ENCODE results near the gene SPOP.
"Not testable (repeated sequence)": the region's sequence is repeated elsewhere in the genome, so short reads cannot be mapped to it uniquely, and the experiment has no call there.

Gene SPOP

GRCh38 chr17:49646391-49647255, 31.3 kb downstream of the SPOP start:
- DNase-seq: no peak

GRCh38 chr17:49646056-49646390, 31.9 kb downstream of the SPOP start:
- not testable (repeated sequence) for DNase-seq

- DNase-seq: no peak
Observed at GRCh38 chr17:49645654-49646053, 32.2 kb downstream of the SPOP start.

GRCh38 chr17:49640556-49640955, 37.3 kb downstream of the SPOP start:
- DNase-seq: no peak

GRCh38 chr17:49638818-49639217, 39.1 kb downstream of the SPOP start:
- no peak for DNase-seq

- DNase-seq: no peak
Observed at GRCh38 chr17:49637739-49638138, 40.2 kb downstream of the SPOP start.

GRCh38 chr17:49637050-49637449, 40.8 kb downstream of the SPOP start:
- no peak for DNase-seq

- DNase-seq: no peak
Observed at GRCh38 chr17:49635121-49635520, 42.8 kb downstream of the SPOP start.

- no peak for DNase-seq
Observed at GRCh38 chr17:49634485-49634860, 43.4 kb downstream of the SPOP start.

GRCh38 chr17:49633762-49634484, 44.0 kb downstream of the SPOP start:
- DNase-seq: no peak

- DNase-seq: no peak
Observed at GRCh38 chr17:49633250-49633649, 44.6 kb downstream of the SPOP start.

- DNase-seq: no peak
Observed at GRCh38 chr17:49632201-49632600, 45.7 kb downstream of the SPOP start.

- no peak for DNase-seq
Observed at GRCh38 chr17:49631496-49631895, 46.4 kb downstream of the SPOP start.

GRCh38 chr17:49630113-49630900, 47.6 kb downstream of the SPOP start:
- DNase-seq: no peak

- DNase-seq: no peak
Observed at GRCh38 chr17:49629447-49629846, 48.5 kb downstream of the SPOP start.

- DNase-seq: no peak
Observed at GRCh38 chr17:49624896-49625295, 53.0 kb downstream of the SPOP start.

GRCh38 chr17:49621946-49622529, 55.9 kb downstream of the SPOP start:
- no peak for DNase-seq

GRCh38 chr17:49621420-49621819, 56.5 kb downstream of the SPOP start:
- DNase-seq: no peak

GRCh38 chr17:49618028-49618611, 59.8 kb downstream of the SPOP start:
- DNase-seq: no peak

- no peak for DNase-seq
Observed at GRCh38 chr17:49616601-49617131, 61.2 kb downstream of the SPOP start.

GRCh38 chr17:49616086-49616485, 61.8 kb downstream of the SPOP start:
- DNase-seq: no peak

- DNase-seq: no peak
Observed at GRCh38 chr17:49613182-49613800, 64.6 kb downstream of the SPOP start.
